ENCODE data around the gene ADAMTS17. TPM values are rescaled to one million over a fixed set of nuclear protein-coding genes. Genes with fewer than 3 reads are reported as not detected.

ADAMTS17 gene
- total and polyA plus RNA-seq, 4 donors = 10.5 to 20.6 (median 17.9) TPM

DNA sequence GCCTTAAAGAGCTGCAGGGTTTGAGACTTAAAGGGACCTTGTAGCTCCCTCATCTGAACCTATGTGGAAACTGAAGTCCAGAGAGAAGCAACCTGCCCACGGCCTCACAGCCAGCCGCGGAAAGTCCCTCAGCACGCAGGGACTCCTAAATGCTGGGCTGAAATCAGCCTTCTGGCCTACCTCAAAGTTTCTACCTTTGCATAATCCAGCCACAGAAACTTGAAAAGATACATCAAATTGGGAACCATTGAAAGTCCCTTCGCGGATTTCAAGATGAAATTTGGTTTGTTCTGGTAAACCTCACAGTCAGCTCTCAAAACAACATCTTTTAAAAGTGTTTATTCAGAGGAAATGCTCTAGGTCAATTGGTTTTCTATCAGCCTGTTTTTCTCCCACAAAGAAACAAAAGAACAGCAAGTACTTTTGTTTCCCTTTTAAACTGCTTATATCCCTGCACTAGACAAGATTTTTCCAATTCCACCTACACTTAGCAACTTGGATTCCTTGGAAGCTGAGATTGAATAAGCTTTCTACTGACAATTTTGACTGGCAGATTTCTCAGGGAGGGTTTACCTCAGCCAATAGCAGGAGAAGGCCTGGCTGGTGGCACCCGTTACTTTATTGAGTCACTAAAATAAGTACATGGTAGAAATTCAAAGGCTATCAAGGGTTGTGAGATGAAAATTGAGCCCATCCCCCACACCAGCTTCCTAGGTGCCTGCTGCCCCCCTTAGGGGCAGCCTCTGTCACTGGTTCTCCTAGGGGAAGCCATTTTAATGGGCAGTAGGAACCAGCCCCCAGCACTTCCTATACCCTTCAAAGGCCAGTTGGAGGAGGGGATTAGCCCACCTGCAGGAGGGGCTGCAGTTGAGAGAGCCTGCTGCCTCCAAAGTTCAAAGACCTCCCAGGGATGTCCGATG lies 171.2 kb downstream of the ADAMTS17 start:
- H3K4me1 ChIP-seq (ENCODE audit: control insufficient read depth, insufficient read depth, low read length) = peaks cover 13% of the 10 kb centered on the region
- no peak overlapping the region for H3K27ac ChIP-seq (ENCODE audit: low read depth, low read length)
- no peaks in the 10 kb centered on the region for H3K36me3 ChIP-seq (ENCODE audit: control insufficient read depth, insufficient read depth, low read length)
- H3K9me3 ChIP-seq (ENCODE audit: control insufficient read depth, insufficient read depth, low read length) = no peaks in the 10 kb centered on the region
- no peak for DNase-seq (ENCODE audit: low read depth in 4 of 6, low spot score in 6 of 6)
- no peaks in the 10 kb centered on the region for H3K27me3 ChIP-seq (ENCODE audit: control insufficient read depth, insufficient read depth, low read length)
- H3K4me3 ChIP-seq (ENCODE audit: low read depth, low read length) = no peak overlapping the region
- no CpG with 5 or more reads among the region's 8 CpGs for WGBS (ENCODE audit: insufficient coverage)

DNA sequence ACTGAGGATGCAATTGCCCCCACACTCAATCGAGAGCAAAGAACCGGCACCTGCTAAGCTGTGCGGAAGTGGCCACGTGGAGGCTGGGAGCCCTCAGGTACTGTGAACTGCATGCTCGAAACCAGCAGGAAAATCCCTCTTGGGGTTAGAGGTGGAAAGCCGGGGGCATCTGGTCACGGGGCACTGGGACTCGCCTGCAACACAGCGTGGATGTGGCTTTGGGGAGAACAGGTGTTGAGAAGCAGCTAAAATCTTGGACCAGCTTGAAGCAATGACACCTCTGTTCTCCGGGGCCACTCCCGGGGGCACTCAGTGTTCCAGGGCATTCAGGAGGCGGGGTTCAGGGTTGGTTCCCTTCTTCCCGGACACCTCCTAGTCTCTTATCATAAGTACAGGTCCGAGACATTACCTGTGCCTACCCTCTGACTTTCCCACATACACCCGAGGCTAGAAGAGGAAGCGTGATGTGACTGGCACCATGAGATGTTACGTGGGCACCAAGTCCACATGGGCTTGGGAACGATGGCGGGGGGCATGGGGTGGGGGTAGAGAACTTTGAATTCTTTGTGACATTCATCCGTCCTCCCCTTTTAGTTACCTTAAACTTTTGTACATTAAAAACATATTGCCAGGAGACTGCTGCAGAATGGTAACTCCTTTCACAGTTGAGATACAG lies 172.0 kb downstream of the ADAMTS17 start:
- DNase-seq (ENCODE audit: low read depth in 4 of 6, low spot score in 6 of 6) = no peak
- no peaks in the 10 kb centered on the region for H3K36me3 ChIP-seq (ENCODE audit: control insufficient read depth, insufficient read depth, low read length)
- H3K27ac ChIP-seq (ENCODE audit: low read depth, low read length) = no peak overlapping the region
- peaks cover 13% of the 10 kb centered on the region for H3K4me1 ChIP-seq (ENCODE audit: control insufficient read depth, insufficient read depth, low read length)
- H3K4me3 ChIP-seq (ENCODE audit: low read depth, low read length) = no peak overlapping the region
- 96% methylated on average over 13 of the region's 20 CpGs for WGBS (ENCODE audit: insufficient coverage)
- no peaks in the 10 kb centered on the region for H3K27me3 ChIP-seq (ENCODE audit: control insufficient read depth, insufficient read depth, low read length)
- no peaks in the 10 kb centered on the region for H3K9me3 ChIP-seq (ENCODE audit: control insufficient read depth, insufficient read depth, low read length)

DNA sequence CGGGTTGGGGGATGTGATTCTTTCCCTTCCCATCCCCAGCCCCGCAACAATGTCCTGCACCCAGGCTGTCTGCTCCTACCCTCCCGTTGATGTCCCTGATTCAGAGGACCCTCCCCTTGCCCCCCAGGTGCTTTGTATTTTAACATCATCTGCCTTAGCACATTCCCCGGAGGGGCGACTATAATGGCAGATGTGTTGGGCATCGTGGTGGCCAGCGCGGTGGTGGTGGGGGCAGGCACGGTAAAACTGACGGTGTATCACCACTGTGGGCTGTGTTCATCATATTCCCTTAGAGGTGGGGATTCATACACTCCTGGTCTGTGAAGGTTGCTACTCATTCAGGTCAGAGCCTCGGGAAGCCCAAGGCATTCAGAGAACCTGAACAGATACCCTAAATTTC lies 173.0 kb downstream of the ADAMTS17 start:
- DNase-seq (ENCODE audit: low read depth in 4 of 6, low spot score in 6 of 6) = no peak
- Histone ChIP-seq H3K4me3 (ENCODE audit: low read depth, low read length) (no peak overlapping the region), H3K4me1 (ENCODE audit: control insufficient read depth, insufficient read depth, low read length) (peaks cover 13% of the 10 kb centered on the region), H3K27me3 (ENCODE audit: control insufficient read depth, insufficient read depth, low read length) (no peaks in the 10 kb centered on the region), H3K36me3 (ENCODE audit: control insufficient read depth, insufficient read depth, low read length) (no peaks in the 10 kb centered on the region), H3K27ac (ENCODE audit: low read depth, low read length) (no peak overlapping the region), H3K9me3 (ENCODE audit: control insufficient read depth, insufficient read depth, low read length) (no peaks in the 10 kb centered on the region)
- WGBS (ENCODE audit: insufficient coverage) = 97% methylated on average over 8 of the region's 11 CpGs

DNA sequence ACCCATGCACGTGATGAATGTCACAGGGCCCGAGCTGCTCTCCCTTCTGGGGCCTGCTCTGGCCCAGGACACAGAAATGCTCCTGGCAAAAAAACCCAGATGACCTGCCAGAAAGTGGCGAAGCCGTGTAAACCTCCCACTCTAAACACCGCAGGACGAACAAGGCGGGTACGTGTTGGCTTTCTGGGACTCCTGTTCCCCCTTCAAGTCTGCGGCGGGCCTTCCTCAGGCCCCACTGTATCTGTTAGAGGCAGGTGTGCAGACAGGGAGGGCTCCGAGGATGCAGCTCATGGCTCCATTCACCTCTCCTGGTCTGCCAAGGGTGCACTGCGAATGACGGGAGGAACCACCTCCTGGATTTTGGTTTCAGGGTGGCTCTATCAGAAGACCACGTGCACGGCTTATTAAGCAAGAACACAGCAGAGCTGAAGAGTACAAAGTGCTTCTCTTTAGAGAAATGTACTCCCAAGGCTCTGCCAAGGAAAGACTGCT lies 173.8 kb downstream of the ADAMTS17 start:
- peak in 1 of 6 donors; percentile 22 for DNase-seq (ENCODE audit: low read depth in 4 of 6, low spot score in 6 of 6)
- Histone ChIP-seq H3K36me3 (ENCODE audit: control insufficient read depth, insufficient read depth, low read length) (no peaks in the 10 kb centered on the region), H3K27me3 (ENCODE audit: control insufficient read depth, insufficient read depth, low read length) (no peaks in the 10 kb centered on the region), H3K9me3 (ENCODE audit: control insufficient read depth, insufficient read depth, low read length) (no peaks in the 10 kb centered on the region), H3K27ac (ENCODE audit: low read depth, low read length) (no peak overlapping the region), H3K4me3 (ENCODE audit: low read depth, low read length) (no peak overlapping the region), H3K4me1 (ENCODE audit: control insufficient read depth, insufficient read depth, low read length) (peaks cover 13% of the 10 kb centered on the region)
- 71% methylated on average over 13 of the region's 15 CpGs for WGBS (ENCODE audit: insufficient coverage)

DNA sequence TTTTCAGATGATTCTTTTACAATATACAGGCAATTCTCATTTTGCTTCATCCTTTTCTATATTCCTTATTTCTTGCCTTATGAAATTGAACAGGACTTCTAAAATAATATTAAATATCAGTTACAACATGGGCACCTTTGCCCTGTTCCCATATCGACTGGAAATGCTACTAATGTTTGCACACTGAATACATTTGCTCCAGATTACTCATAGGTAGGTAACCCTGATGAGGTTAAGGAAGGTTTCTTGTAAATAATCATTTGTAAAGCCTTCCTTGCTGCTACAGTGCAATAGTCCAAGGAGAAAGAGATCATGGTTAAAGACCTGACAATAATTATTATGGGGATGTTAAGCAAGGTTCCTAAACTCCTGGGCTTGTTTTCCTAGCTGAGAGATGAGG lies 175.5 kb downstream of the ADAMTS17 start:
- H3K27me3 ChIP-seq (ENCODE audit: control insufficient read depth, insufficient read depth, low read length) = no peaks in the 10 kb centered on the region
- H3K27ac ChIP-seq (ENCODE audit: low read depth, low read length) = no peak overlapping the region
- H3K4me3 ChIP-seq (ENCODE audit: low read depth, low read length) = no peak overlapping the region
- WGBS (ENCODE audit: insufficient coverage) = no CpG with 5 or more reads among the region's 1 CpG
- no peaks in the 10 kb centered on the region for H3K36me3 ChIP-seq (ENCODE audit: control insufficient read depth, insufficient read depth, low read length)
- DNase-seq (ENCODE audit: low read depth in 4 of 6, low spot score in 6 of 6) = no peak
- H3K9me3 ChIP-seq (ENCODE audit: control insufficient read depth, insufficient read depth, low read length) = no peaks in the 10 kb centered on the region
- peaks cover 12% of the 10 kb centered on the region for H3K4me1 ChIP-seq (ENCODE audit: control insufficient read depth, insufficient read depth, low read length)

DNA sequence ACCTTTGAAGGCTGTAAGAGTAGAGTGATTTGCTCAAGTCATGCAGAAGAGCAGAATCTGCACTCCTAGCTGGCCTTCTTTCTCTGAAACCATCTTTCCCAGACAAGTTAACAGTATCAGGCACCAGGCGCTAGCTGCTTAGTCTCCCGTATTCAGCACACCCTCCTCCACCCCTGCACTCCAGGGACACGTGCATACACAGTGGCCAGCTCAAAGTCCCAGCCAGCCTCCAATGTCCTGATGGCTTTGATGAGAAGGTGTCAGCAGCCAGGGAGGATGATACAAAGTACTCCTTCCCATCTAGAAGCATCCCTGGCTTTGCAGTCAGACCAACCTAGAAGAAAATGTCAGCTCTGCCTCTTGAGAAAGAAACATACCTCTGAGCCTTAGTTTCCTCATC lies 177.8 kb downstream of the ADAMTS17 start:
- Histone ChIP-seq H3K36me3 (ENCODE audit: control insufficient read depth, insufficient read depth, low read length) (no peaks in the 10 kb centered on the region), H3K27me3 (ENCODE audit: control insufficient read depth, insufficient read depth, low read length) (no peaks in the 10 kb centered on the region), H3K4me1 (ENCODE audit: control insufficient read depth, insufficient read depth, low read length) (peaks cover 5% of the 10 kb centered on the region), H3K9me3 (ENCODE audit: control insufficient read depth, insufficient read depth, low read length) (no peaks in the 10 kb centered on the region), H3K4me3 (ENCODE audit: low read depth, low read length) (no peak overlapping the region), H3K27ac (ENCODE audit: low read depth, low read length) (no peak overlapping the region)
- WGBS (ENCODE audit: insufficient coverage) = 93% methylated on average over 3 of the region's 3 CpGs
- DNase-seq (ENCODE audit: low read depth in 4 of 6, low spot score in 6 of 6) = no peak

GRCh38 chr15:100160953-100161352 lies 180.8 kb downstream of the ADAMTS17 start:
- Histone ChIP-seq H3K27ac (ENCODE audit: low read depth, low read length) (no peak overlapping the region), H3K36me3 (ENCODE audit: control insufficient read depth, insufficient read depth, low read length) (no peaks in the 10 kb centered on the region), H3K9me3 (ENCODE audit: control insufficient read depth, insufficient read depth, low read length) (no peaks in the 10 kb centered on the region), H3K27me3 (ENCODE audit: control insufficient read depth, insufficient read depth, low read length) (no peaks in the 10 kb centered on the region), H3K4me3 (ENCODE audit: low read depth, low read length) (no peak overlapping the region), H3K4me1 (ENCODE audit: control insufficient read depth, insufficient read depth, low read length) (no peaks in the 10 kb centered on the region)
- no peak for DNase-seq (ENCODE audit: low read depth in 4 of 6, low spot score in 6 of 6)
- WGBS (ENCODE audit: insufficient coverage) = 89% methylated on average over 7 of the region's 11 CpGs

GRCh38 chr15:100159436-100159835 lies 182.3 kb downstream of the ADAMTS17 start:
- Histone ChIP-seq H3K4me1 (ENCODE audit: control insufficient read depth, insufficient read depth, low read length) (no peaks in the 10 kb centered on the region), H3K36me3 (ENCODE audit: control insufficient read depth, insufficient read depth, low read length) (no peaks in the 10 kb centered on the region), H3K4me3 (ENCODE audit: low read depth, low read length) (no peak overlapping the region), H3K27me3 (ENCODE audit: control insufficient read depth, insufficient read depth, low read length) (no peaks in the 10 kb centered on the region), H3K9me3 (ENCODE audit: control insufficient read depth, insufficient read depth, low read length) (no peaks in the 10 kb centered on the region), H3K27ac (ENCODE audit: low read depth, low read length) (no peak overlapping the region)
- no peak for DNase-seq (ENCODE audit: low read depth in 4 of 6, low spot score in 6 of 6)
- WGBS (ENCODE audit: insufficient coverage) = 30% methylated on average over 1 of the region's 2 CpGs

DNA sequence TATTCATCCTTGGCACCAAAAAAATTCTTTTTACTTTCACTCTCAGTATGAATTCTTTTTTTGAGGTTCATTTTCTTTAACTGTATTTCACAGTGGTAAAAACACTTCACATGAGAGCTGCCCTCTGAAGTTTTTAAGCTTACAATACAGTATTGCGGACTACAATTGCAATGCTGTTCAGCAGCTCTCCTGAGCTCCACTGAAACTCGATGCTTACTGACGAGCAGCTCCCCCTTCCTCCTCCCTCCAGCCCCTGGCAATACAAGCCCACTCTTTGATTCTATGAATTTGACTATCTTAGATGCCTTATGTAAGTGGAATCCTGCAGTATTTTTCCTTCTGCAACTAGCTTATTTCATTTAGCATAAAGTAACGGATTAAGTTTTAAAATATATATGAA lies 183.4 kb downstream of the ADAMTS17 start:
- Histone ChIP-seq H3K36me3 (ENCODE audit: control insufficient read depth, insufficient read depth, low read length) (no peaks in the 10 kb centered on the region), H3K9me3 (ENCODE audit: control insufficient read depth, insufficient read depth, low read length) (no peaks in the 10 kb centered on the region), H3K27ac (ENCODE audit: low read depth, low read length) (peak overlapping the region; percentile 10), H3K4me1 (ENCODE audit: control insufficient read depth, insufficient read depth, low read length) (peaks cover 3% of the 10 kb centered on the region), H3K27me3 (ENCODE audit: control insufficient read depth, insufficient read depth, low read length) (no peaks in the 10 kb centered on the region), H3K4me3 (ENCODE audit: low read depth, low read length) (no peak overlapping the region)
- 80% methylated on average over 1 of the region's 4 CpGs for WGBS (ENCODE audit: insufficient coverage)
- peak in 2 of 6 donors; percentile 18 to 22 for DNase-seq (ENCODE audit: low read depth in 4 of 6, low spot score in 6 of 6)

Measured in spinal cord (tissue), 10 donors.